SK-N-SH (cell line): ENCODE measurements around the gene CCN5.

Source experiments
- TF ChIP-seq, protein P1 (sequence below): fragments of 200-600 bp; sonication (generic); IDR thresholded peaks from 2 replicates; pipeline ENCODE4 v1.6.1; 2017; ENCODE audit warnings: antibody characterized with exemption, mild to moderate bottlenecking, moderate library complexity
- TF ChIP-seq, protein P2 (sequence below): IDR thresholded peaks from 2 replicates; pipeline ENCODE4; 2012

- TF ChIP-seq, protein P1, sequence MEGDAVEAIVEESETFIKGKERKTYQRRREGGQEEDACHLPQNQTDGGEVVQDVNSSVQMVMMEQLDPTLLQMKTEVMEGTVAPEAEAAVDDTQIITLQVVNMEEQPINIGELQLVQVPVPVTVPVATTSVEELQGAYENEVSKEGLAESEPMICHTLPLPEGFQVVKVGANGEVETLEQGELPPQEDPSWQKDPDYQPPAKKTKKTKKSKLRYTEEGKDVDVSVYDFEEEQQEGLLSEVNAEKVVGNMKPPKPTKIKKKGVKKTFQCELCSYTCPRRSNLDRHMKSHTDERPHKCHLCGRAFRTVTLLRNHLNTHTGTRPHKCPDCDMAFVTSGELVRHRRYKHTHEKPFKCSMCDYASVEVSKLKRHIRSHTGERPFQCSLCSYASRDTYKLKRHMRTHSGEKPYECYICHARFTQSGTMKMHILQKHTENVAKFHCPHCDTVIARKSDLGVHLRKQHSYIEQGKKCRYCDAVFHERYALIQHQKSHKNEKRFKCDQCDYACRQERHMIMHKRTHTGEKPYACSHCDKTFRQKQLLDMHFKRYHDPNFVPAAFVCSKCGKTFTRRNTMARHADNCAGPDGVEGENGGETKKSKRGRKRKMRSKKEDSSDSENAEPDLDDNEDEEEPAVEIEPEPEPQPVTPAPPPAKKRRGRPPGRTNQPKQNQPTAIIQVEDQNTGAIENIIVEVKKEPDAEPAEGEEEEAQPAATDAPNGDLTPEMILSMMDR, result no peak
- TF ChIP-seq, protein P2, sequence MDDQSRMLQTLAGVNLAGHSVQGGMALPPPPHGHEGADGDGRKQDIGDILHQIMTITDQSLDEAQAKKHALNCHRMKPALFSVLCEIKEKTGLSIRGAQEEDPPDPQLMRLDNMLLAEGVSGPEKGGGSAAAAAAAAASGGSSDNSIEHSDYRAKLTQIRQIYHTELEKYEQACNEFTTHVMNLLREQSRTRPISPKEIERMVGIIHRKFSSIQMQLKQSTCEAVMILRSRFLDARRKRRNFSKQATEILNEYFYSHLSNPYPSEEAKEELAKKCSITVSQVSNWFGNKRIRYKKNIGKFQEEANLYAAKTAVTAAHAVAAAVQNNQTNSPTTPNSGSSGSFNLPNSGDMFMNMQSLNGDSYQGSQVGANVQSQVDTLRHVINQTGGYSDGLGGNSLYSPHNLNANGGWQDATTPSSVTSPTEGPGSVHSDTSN, result no peak
Measured at GRCh38 chr20:44727039-44727438, 11.9 kb downstream of the CCN5 start.
